Activated CD4-positive, alpha-beta T cell treated with anti-CD3 and anti-CD28 coated beads for 24 hours (primary cell): ENCODE results near the gene ASTN2.

Experiments
- DNase-seq, 2 donors: peaks; one replicate each; pipeline ENCODE4 v3.0.0-alpha.2; 2020; ENCODE audit warnings: low read depth in 2 of 2

ASTN2 gene

GRCh38 chr9:117169089-117169621, 245.7 kb downstream of the ASTN2 start:
- DNase-seq, result no peak

- no peak for DNase-seq
Measured at GRCh38 chr9:117164512-117164911, 250.3 kb downstream of the ASTN2 start.

DNA sequence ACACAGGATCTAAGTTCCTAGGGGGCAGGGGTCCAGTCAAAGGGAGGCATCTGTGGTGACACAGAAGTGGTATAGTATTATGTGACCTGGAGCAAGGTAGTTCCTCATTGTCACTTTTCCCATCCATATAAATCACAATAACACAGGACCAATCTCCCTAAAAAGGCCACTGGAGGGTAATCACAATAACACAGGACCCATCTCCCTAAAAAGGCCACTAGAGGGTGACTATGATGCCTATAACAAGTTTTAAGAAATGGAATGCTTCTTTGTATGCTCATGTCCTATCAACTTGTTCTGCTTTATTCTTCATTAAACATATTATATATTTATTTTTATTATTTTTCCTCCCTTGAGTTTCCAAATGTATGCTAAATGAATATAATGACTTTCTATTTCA, 254.6 kb downstream of the ASTN2 start:
- no peak for DNase-seq

DNA sequence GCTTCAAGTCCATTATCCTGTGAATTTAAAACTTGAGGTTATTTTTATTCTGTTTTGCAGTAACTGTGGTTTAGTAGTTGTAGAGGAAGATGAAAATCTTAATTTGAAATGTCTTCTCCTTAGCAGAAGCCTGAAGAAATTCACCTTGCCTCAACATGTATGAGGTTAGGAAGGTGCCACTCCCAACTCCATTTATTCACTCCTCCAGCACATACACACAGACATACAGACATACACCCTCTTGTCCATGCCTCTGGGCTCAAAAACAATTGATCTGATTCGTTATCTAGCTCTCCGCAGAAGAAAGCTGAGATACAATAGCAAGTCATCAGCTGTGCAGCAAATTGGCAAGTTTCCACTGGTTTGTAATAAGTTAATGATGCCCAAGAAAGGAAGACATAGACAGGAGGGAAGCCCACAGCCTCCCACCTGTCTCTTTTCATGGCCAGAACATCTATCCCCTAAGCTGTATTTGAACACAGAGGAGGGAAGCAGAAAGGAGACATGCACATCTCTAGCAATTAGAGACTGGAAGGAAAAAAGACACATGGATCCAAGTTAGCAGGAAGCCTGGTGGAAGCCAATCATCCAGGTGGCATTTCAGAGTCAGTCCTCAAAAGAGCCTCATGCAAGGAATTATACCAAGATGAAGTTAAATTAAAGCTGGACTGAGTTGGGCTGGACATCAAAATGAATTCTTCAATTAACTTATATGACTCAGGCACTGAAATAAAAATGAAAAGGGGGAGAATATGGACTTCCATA, 257.9 kb downstream of the ASTN2 start:
- DNase-seq, result no peak

DNA sequence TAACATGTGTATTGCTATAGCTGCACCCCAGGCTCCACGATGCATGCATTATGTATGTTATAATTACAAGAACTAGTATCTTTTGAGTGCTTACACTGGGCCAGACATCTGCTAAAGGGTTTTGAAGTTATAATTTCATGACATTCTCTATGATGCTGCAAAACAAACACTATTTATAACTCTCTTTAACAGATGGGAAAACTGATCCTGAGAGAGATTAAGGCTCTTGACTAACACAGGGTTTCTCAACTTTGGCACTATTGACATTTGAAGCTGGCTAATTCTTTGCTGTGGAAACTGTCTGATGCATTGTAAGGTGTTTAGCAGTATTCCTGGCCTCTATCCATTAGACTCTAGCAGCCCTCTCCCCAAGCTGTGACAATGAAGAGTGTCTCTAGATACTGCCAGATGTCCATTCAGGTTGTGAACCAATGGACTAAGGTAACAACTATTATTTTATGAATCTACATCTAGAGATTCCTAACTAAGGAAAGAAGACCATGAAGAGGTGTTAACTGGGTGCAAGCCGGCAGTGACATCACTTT, 258.6 kb downstream of the ASTN2 start:
- no peak for DNase-seq

DNA sequence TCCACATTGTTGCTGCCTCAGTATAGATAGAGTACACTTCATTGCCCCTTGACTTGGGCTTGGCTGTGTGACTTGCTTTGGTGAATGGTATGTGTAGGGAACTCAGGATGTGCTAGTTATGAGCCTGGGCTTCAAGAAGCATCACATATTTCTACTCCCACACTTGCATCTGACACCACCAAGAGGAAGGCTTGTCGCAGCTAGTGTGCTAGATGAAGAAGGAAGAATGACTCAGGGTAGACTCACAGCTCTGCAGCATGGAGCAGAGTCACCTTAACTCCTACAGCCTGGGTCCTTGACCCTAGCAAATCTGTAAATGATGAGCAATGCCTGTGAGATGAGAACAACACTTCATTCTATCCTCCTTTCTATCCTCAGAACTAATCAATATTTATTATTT, 261.8 kb downstream of the ASTN2 start:
- no peak for DNase-seq

DNA sequence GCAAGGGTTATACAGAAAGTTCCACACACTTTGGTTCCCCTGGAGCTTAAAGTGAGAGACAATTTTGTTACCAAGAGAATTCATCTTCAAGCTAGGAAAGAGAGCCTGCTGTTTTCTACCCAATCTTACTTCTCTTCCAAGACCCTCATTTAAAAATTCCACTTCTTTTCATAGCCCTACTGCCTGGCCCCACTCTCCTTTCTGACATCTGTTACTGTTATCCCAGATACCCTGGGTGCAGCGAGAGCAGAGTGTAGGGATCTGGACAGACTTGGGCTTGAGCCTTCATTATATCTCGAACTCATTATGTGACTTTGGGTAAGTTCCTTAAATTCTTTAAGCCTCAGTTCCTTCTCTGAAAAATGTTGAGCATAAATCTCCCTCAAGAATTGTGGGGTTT, 263.1 kb downstream of the ASTN2 start:
- no peak for DNase-seq

- DNase-seq, result no peak
Measured at GRCh38 chr9:117149996-117150395, 264.9 kb downstream of the ASTN2 start.

GRCh38 chr9:117145811-117146490, 268.9 kb downstream of the ASTN2 start:
- DNase-seq, result no peak

DNA sequence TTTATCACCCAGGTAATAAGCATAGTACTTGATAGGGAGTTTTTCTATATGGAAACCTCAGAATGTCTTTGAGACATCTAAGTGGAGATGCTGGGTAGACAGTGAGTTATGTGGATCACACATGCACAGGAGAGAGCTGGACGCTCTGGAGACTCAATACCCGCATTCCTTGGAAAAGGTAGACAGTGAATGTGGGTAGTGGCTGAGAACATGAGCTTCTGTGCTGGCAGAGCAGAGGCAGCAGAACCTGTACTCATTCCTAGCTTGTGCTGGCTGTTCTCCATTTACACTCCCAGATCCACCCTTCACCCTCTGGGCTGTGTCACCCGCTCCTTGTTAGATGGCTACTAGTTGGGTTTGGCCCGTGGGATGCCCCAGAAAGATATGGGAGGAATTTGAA, 269.8 kb downstream of the ASTN2 start:
- DNase-seq, result no peak

- DNase-seq, result no peak
Measured at GRCh38 chr9:117138231-117138630, 276.6 kb downstream of the ASTN2 start.

DNA sequence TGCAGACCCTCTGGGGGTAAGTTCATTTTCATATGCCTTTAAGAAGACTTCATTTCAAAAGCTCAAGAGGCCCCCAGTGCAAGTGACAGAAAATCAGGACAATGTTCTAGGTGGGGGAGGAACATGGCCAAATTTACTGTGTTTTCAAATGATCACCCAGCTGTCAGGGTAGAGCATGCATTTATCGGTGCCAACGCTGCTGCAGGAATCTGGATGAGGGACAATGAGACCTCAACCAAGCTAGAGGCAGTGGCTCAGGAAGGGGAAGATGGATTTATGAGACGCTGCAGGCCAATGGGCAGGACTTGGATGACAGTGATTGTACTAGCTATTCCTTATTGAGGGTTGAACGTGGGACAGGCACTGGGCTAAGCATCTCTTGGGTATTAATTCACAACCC, 278.4 kb downstream of the ASTN2 start:
- no peak for DNase-seq

- DNase-seq, result no peak
Measured at GRCh38 chr9:117135501-117136098, 279.3 kb downstream of the ASTN2 start.

DNA sequence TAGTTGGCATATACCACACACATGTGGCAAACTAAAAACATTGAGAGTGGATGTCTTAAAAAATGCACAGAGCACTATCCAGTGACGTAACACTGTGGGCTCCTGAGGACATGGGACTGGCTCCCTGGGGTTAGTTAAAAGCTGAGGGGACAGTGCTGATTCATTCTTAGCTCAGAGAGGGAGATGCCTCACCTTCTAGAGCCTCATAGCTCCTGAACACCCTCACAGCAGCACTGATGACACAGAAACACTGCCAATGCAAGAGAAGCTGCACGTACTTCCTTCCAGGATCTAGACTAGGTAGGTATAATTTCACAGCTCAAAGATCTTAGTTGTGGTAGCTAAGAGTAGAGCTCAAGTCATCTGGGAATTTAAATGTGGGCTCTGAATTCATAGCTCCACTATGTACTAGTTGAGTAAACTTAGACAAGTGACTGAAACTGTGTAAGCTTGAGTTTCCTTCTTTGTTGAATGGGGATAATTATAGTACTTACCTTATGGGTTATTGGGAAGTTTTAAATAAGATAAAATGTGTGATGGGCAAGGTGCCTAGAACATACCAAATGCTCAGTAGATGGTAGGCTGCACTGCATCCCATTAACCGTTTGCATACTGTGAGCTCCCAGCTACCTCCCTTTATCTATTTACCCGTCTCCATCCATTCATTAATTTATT, 279.9 kb downstream of the ASTN2 start:
- DNase-seq, result no peak

GRCh38 chr9:117126871-117127270, 288.0 kb downstream of the ASTN2 start:
- DNase-seq, result no peak

- no peak for DNase-seq
Measured at GRCh38 chr9:117125531-117125930, 289.3 kb downstream of the ASTN2 start.

DNA sequence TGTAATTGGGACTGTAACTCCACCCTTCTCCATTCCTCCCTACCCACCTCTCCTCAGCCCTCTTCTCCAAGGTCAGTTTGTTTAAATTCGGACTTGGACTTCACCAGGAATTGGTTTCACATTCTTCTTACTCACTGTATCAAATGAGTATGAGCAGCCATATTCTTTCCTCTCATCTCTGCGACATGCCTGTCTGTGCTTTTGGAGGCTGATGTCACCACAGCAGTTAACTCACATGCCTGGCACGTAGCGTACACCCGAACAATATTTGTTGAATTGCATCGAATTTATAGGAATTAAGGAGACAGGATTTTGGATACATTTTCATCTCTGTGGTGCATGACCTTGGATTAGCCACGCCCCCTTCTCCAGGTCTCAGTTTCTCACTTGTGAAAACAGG, 291.1 kb downstream of the ASTN2 start:
- no peak for DNase-seq

DNA sequence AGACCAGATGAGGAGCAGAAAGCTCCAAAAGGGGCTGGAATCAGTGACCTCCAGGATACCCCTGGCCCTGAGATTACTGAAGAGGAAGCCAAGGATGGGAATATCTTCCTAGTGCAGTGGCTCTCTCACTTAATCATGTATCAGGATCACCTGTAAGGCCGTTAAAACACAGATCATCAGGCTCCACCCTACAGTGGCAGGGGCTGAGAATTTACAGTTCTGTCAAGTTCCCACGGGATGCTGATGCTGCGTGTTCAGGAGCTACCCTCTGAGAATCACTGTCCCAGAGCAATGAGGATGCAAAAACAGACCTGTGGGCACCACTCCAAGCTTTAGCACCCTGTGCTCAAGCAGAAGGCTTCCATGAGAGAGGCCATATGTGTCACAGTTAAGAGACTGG, 291.9 kb downstream of the ASTN2 start:
- no peak for DNase-seq

- no peak for DNase-seq
Measured at GRCh38 chr9:117122102-117122501, 292.8 kb downstream of the ASTN2 start.

DNA sequence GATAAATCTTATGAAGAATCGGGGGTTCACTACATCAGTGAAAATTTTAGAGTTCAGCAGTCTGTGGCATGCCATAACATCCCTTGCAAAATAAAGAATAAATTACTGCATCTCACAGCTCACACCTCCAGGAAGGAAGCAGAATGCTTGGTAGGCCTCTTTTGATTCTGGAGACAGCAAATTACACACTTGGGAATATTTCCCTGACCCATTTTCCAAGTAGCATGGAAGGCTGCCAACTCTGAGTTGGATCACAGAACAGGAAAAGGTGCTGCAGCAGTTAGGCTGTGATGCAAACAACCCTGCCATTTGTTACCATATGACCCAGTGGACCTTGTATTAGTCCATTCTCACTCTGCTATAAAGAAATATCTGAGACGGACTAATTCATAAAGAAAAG, 293.5 kb downstream of the ASTN2 start:
- no peak for DNase-seq

DNA sequence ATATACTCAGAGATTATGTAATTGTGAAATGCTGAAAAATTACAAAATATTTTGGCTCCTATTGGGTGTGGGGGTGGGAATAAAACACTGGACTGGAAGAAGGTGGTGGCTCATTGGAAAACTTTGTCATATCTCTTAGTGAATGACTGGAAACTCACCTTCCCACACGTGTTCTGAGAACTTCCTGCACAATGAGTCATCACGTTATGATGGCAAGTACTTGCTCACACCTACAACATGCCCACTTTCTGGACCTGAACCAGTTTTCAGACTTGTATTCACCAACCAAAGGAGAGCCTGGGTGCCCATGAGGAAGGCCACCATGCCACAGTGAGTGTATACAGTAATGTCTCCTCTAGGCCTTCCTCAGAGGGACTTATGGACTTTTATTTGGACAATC, 294.8 kb downstream of the ASTN2 start:
- no peak for DNase-seq

GRCh38 chr9:117116084-117116483, 298.8 kb downstream of the ASTN2 start:
- DNase-seq, result no peak
